HL-60 (cell line): ENCODE measurements around the gene GUCD1.
A peak's percentile ranks its signal among the peaks of the same experiment; 100 is the strongest.
"Not testable (repeated sequence)": the region's sequence is repeated elsewhere in the genome, so short reads cannot be mapped to it uniquely, and the experiment has no call there.

Source experiments
- DNase-seq, 2 experiments: peaks; one replicate each; pipeline ENCODE4 v3.0.0-alpha.2; 2010 to 2020; ENCODE audit warnings: low read depth in 1 of 2, low spot score in 1 of 2
- H3K27ac ChIP-seq: fragments of 250-450 bp; sonication (Bioruptor Pico); replicated peaks from 2 replicates; pipeline ENCODE4 v1.5.1; 2020; ENCODE audit warnings: mild to moderate bottlenecking, moderate library complexity
- H3K27me3 ChIP-seq: fragments of 250-450 bp; sonication (Bioruptor Pico); 2 replicates; pipeline ENCODE4 v1.5.1; 2021; ENCODE audit warnings: mild to moderate bottlenecking, moderate library complexity; ENCODE audit not compliant: insufficient read depth, poor library complexity, severe bottlenecking
- H3K4me3 ChIP-seq: replicated peaks from 2 replicates; pipeline ENCODE4 v1.5.1; 2011; ENCODE audit warnings: mild to moderate bottlenecking, control low read depth, low read length; ENCODE audit not compliant: insufficient read depth
- GABPA ChIP-seq: IDR thresholded peaks from 2 replicates; pipeline ENCODE4 v1.6.1; 2012; ENCODE audit warnings: low read depth
- POLR2AphosphoS5 ChIP-seq: IDR thresholded peaks from 2 replicates; pipeline ENCODE4 v1.6.1; 2012; ENCODE audit warnings: low read depth
- SPI1 ChIP-seq: IDR thresholded peaks from 2 replicates; pipeline ENCODE4 v1.6.1; 2012; ENCODE audit warnings: low read depth, mild to moderate bottlenecking, borderline replicate concordance
- TF ChIP-seq, protein P1 (sequence below): IDR thresholded peaks from one replicate; pipeline ENCODE4 v1.5.1; 2011; ENCODE audit warnings: low read length, control low read depth, inconsistent platforms; ENCODE audit not compliant: insufficient read depth
- TF ChIP-seq, protein P2 (sequence below): IDR thresholded peaks from 2 replicates; pipeline ENCODE4 v1.6.1; 2012; ENCODE audit warnings: low read depth; ENCODE audit not compliant: insufficient replicate concordance

GUCD1 gene

GRCh38 chr22:24555165-24556039 is 464 bp upstream of the GUCD1 start, which contains the start of gene SNRPD3:
TSS of gene SNRPD3 (plus strand) at chr22:24555999. CDS start at chr22:24557675, 1,676 bp downstream.
- peak within 1 kb of the TSS; percentile 98 for H3K27ac ChIP-seq
- TF ChIP-seq, protein P1, sequence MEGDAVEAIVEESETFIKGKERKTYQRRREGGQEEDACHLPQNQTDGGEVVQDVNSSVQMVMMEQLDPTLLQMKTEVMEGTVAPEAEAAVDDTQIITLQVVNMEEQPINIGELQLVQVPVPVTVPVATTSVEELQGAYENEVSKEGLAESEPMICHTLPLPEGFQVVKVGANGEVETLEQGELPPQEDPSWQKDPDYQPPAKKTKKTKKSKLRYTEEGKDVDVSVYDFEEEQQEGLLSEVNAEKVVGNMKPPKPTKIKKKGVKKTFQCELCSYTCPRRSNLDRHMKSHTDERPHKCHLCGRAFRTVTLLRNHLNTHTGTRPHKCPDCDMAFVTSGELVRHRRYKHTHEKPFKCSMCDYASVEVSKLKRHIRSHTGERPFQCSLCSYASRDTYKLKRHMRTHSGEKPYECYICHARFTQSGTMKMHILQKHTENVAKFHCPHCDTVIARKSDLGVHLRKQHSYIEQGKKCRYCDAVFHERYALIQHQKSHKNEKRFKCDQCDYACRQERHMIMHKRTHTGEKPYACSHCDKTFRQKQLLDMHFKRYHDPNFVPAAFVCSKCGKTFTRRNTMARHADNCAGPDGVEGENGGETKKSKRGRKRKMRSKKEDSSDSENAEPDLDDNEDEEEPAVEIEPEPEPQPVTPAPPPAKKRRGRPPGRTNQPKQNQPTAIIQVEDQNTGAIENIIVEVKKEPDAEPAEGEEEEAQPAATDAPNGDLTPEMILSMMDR = no peak
- peak; percentile 49; the same call in 1 of the 2 replicates for TF ChIP-seq SPI1
- peak; percentile 97 for TF ChIP-seq GABPA
- TF ChIP-seq POLR2AphosphoS5 = peak; percentile 81
- TF ChIP-seq, protein P2, sequence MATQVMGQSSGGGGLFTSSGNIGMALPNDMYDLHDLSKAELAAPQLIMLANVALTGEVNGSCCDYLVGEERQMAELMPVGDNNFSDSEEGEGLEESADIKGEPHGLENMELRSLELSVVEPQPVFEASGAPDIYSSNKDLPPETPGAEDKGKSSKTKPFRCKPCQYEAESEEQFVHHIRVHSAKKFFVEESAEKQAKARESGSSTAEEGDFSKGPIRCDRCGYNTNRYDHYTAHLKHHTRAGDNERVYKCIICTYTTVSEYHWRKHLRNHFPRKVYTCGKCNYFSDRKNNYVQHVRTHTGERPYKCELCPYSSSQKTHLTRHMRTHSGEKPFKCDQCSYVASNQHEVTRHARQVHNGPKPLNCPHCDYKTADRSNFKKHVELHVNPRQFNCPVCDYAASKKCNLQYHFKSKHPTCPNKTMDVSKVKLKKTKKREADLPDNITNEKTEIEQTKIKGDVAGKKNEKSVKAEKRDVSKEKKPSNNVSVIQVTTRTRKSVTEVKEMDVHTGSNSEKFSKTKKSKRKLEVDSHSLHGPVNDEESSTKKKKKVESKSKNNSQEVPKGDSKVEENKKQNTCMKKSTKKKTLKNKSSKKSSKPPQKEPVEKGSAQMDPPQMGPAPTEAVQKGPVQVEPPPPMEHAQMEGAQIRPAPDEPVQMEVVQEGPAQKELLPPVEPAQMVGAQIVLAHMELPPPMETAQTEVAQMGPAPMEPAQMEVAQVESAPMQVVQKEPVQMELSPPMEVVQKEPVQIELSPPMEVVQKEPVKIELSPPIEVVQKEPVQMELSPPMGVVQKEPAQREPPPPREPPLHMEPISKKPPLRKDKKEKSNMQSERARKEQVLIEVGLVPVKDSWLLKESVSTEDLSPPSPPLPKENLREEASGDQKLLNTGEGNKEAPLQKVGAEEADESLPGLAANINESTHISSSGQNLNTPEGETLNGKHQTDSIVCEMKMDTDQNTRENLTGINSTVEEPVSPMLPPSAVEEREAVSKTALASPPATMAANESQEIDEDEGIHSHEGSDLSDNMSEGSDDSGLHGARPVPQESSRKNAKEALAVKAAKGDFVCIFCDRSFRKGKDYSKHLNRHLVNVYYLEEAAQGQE = peak; percentile 53
- peak; percentile 95 to 99 for DNase-seq
- H3K4me3 ChIP-seq = peak within 1 kb of the TSS; percentile 98
- H3K27me3 ChIP-seq = no peaks in the 10 kb centered on the region

DNA sequence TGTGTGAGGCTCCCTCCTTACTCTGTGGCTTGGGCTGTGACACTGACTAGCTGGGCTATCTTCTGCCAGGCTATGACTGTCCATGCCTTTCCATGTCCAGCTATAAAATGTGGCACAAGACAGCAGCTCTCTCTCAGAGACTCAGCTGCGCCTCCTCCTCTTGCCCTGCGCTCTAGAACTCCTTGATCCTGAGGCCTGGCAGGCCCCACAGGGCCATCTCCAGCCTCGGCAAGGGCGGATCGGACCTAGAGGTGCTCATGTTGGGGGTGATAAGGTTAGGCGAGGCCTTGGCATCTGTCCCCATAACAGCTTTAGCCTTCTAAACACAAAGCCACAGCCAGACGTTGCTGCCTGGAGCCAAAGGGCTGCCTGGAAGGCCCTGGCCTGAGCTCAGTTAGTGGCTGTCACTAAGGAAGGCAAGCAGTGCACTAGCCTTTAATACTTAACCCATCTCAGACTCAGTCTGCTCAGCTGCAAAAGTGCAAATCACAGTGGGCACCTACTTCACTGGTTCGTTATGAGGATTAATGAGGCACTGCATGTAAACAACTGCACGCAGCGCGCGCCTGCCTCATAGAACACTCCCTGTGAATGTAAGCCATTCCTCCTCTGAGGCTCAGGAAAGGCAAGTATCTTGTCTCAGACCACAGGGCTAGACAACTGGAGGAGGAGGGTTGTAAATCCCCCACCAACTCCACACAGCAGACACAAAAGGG is 1.2 kb downstream of the GUCD1 start:
- no peak for TF ChIP-seq GABPA
- peak overlapping the region; percentile 98 for H3K27ac ChIP-seq
- DNase-seq = peak in 1 of 2 experiments; percentile 32
- H3K27me3 ChIP-seq = no peaks in the 10 kb centered on the region
- H3K4me3 ChIP-seq = peak overlapping the region; percentile 69

- not testable (repeated sequence) for H3K27me3 ChIP-seq, DNase-seq, H3K4me3 ChIP-seq
- H3K27ac ChIP-seq = peak overlapping the region; percentile 98
Observed at GRCh38 chr22:24552503-24553286, 2.2 kb downstream of the GUCD1 start.

GRCh38 chr22:24550902-24551435 is 4.0 kb downstream of the GUCD1 start:
- TF ChIP-seq, protein P2 = no peak
- TF ChIP-seq, protein P1 = no peak
- TF ChIP-seq GABPA (no peak), SPI1 (no peak), POLR2AphosphoS5 (no peak)
- H3K27me3 ChIP-seq = no peaks in the 10 kb centered on the region
- H3K4me3 ChIP-seq = no peak overlapping the region
- DNase-seq = peak in 1 of 2 experiments; percentile 43
- H3K27ac ChIP-seq = peak overlapping the region; percentile 79
